ENCODE data around the gene DNAJC13.
A peak's percentile ranks its signal among the peaks of the same experiment; 100 is the strongest.

DNAJC13 gene

DNA sequence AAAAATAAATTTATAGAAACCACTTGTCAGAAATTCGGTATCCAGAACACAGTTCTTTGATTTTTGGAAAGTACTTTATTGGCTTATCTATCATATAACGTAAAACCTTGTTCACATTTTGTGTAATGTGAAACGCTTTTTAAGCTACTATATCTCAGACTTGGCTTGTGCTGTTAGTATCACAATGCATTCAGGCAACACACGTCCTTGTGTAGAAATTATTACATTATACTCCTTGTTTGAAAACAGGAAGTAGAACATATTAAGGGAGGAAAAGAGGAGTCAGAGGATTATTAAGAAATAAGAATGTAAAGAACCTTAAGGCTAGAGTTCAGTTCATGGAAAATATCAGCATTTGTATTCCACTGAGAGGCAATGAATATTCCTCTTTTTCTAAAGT, 1.6 kb downstream of the DNAJC13 start:
- DNase-seq = peak in 1 of 2 experiments; percentile 23
- TF ChIP-seq GATA1 (IDR thresholded peaks at IDR 0.05; ENCODE audit: low read depth, low read length) (no peak), POLR2A (IDR thresholded peaks at IDR 0.05; ENCODE audit: low read length) (no peak)

DNA sequence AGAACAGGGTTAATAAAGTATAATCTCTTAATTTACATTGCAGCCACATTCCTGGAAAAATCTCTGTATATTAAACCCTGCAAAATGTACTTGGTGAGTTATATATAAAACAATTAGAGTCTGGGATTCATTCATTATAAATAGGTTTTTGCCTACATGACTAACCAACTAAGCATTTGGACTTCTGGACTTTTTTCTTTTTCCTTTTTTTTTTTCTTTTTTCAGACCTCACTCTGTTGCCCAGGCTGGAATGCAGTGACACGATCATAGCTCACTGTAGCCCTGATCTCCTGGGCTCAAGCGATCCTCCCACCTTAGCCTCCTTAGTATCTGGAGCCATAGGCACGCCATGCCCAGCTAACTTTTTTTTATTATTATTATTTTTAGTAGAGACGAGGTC, 4.5 kb downstream of the DNAJC13 start:
- TF ChIP-seq GATA1 (IDR thresholded peaks at IDR 0.05; ENCODE audit: low read depth, low read length) (no peak), POLR2A (IDR thresholded peaks at IDR 0.05; ENCODE audit: low read length) (no peak)

DNA sequence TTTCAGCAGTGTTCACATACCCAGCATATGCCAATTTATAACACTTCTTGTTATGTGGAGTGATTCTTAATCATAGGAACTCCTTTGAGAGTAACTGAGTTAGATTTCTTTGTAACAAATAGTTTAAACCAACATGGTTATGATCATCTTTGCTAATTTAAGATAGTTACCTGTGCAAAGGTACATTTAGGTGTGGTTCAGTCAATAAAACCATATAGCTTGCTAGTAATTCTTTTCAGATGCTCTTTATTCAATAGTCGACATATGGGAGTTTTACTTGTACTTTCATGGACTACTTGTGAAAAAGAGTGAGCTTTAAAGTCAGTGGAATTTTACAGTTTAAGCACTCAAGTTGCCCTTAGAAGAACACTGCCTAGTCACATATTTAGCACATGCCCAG, 5.2 kb downstream of the DNAJC13 start:
- DNase-seq = no peak
- TF ChIP-seq GATA1 (IDR thresholded peaks at IDR 0.05; ENCODE audit: low read depth, low read length) (no peak), POLR2A (IDR thresholded peaks at IDR 0.05; ENCODE audit: low read length) (no peak)

More for the DNA sequence above, 4.5 kb downstream of the DNAJC13 start:
- DNase-seq = no peak

DNA sequence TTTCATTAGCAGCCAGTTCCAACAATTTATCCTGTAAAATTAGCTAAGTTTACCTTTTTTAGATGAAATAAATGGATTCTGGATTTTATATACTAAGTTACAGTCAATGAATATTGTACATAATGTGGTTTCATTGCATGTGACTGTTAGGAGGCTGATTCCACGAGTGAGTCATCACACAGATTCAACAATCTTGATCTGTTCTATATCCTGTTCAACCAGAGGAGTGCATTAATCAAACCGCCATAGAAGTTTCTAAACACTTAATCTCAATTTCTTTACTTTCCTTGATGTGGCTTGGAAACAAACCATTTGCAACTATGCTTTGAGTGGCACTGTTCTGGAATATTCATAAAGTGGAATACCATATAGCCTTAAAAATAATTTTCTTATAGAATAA, 15.3 kb downstream of the DNAJC13 start:
- no peak for TF ChIP-seq POLR2A (IDR thresholded peaks at IDR 0.05; ENCODE audit: low read length)
- no peak for TF ChIP-seq GATA1 (IDR thresholded peaks at IDR 0.05; ENCODE audit: low read depth, low read length)
- peak; percentile 44 to 58 for DNase-seq

DNA sequence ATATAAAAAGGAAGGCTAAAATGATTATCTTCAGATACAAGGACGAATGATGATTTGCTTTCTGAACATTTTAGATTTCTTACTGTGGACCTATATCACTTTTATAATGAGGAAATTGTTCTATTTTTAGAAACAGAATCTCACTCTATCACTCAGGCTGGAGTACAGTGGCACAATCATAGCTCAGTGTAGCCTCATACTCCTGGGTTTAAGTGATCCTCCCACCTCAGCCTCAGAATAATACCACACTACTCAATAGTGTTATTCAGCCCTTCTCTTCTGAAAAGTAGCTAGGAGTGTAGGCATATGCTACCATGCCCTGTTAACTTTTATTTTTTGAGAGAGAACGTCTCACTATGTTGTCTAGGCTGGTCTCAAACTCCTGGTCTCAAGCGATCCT, 15.8 kb downstream of the DNAJC13 start:
- no peak for DNase-seq
- TF ChIP-seq POLR2A (IDR thresholded peaks at IDR 0.05; ENCODE audit: low read length) = no peak
- TF ChIP-seq GATA1 (IDR thresholded peaks at IDR 0.05; ENCODE audit: low read depth, low read length) = no peak

GRCh38 chr3:132435224-132435910, 18.1 kb downstream of the DNAJC13 start:
- DNase-seq = no peak
- TF ChIP-seq GATA1 (IDR thresholded peaks at IDR 0.05; ENCODE audit: low read depth, low read length) (no peak), POLR2A (IDR thresholded peaks at IDR 0.05; ENCODE audit: low read length) (no peak)

GRCh38 chr3:132435911-132436425, 18.7 kb downstream of the DNAJC13 start:
- TF ChIP-seq POLR2A (IDR thresholded peaks at IDR 0.05; ENCODE audit: low read length) = no peak
- TF ChIP-seq GATA1 (IDR thresholded peaks at IDR 0.05; ENCODE audit: low read depth, low read length) = no peak
- DNase-seq = no peak

- no peak for DNase-seq
- TF ChIP-seq POLR2A (IDR thresholded peaks at IDR 0.05; ENCODE audit: low read length) (no peak), GATA1 (IDR thresholded peaks at IDR 0.05; ENCODE audit: low read depth, low read length) (no peak)
Measured at GRCh38 chr3:132443421-132443820, 26.1 kb downstream of the DNAJC13 start.

- TF ChIP-seq POLR2A (IDR thresholded peaks at IDR 0.05; ENCODE audit: low read length) (no peak), GATA1 (IDR thresholded peaks at IDR 0.05; ENCODE audit: low read depth, low read length) (no peak)
- no peak for DNase-seq
Measured at GRCh38 chr3:132444383-132444782, 27.1 kb downstream of the DNAJC13 start.

DNA sequence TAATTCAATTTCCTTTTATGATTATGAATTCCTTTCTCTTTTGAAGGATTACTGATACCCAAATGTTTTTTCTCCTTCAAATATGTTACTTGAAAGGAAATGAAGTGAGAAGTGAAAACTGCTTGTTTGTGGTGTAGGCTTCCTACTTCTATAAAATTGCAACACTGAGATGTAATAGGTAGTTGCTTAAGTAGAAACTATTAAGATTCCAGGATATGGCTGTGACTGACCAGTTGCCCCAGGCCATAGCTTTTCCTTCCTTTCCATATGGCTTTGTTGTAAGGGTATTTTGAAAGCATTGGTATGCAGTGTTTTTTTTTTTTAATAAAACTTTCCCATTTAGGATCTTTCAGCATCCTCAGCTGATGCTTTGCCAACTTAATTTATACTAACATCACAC, 28.5 kb downstream of the DNAJC13 start:
- DNase-seq = no peak
- TF ChIP-seq GATA1 (IDR thresholded peaks at IDR 0.05; ENCODE audit: low read depth, low read length) (no peak), POLR2A (IDR thresholded peaks at IDR 0.05; ENCODE audit: low read length) (no peak)

- TF ChIP-seq GATA1 (IDR thresholded peaks at IDR 0.05; ENCODE audit: low read depth, low read length) (no peak), POLR2A (IDR thresholded peaks at IDR 0.05; ENCODE audit: low read length) (no peak)
- no peak for DNase-seq
Measured at GRCh38 chr3:132448216-132448961, 31.1 kb downstream of the DNAJC13 start.

DNA sequence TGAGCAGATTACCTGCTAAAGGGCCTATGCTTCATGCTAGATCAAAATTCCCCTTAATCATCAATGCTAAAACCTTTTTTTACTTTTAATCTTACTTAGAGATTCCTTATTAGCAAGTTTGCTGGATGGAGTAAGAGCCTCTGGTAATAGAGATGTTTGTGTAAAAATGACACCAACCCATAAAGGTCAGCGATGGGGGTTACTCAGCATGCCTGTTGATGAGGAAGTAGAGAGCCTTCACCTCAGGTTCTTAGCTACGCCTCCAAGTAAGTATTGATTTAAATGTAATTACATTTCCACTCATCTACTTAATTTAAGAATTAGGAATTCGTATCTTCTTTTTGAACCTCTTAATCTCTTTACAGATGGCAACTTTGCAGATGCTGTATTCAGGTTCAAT, 38.8 kb downstream of the DNAJC13 start:
- DNase-seq = no peak
- no peak for TF ChIP-seq GATA1 (IDR thresholded peaks at IDR 0.05; ENCODE audit: low read depth, low read length)
- TF ChIP-seq POLR2A (IDR thresholded peaks at IDR 0.05; ENCODE audit: low read length) = no peak

DNA sequence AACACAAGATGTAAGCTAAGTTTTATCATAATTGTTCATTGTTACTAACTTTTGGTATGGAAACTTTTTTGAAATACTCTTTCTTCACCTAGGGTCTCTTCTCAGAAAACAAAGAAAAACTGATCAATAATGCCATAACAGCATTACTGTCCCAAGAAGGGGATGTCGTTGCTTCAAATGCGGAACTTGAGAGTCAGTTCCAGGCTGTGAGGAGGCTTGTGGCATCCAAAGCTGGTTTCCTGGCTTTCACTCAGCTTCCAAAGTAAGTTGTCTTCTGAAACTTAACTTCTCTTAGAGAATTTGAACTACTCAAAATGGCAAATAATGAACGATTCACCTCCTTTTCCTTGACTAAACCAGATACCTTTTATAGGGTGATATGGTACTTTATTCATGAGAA, 39.3 kb downstream of the DNAJC13 start:
- no peak for DNase-seq
- TF ChIP-seq POLR2A (IDR thresholded peaks at IDR 0.05; ENCODE audit: low read length) (no peak), GATA1 (IDR thresholded peaks at IDR 0.05; ENCODE audit: low read depth, low read length) (no peak)

GRCh38 chr3:132457286-132457685, 40.0 kb downstream of the DNAJC13 start:
- no peak for TF ChIP-seq GATA1 (IDR thresholded peaks at IDR 0.05; ENCODE audit: low read depth, low read length)
- TF ChIP-seq POLR2A (IDR thresholded peaks at IDR 0.05; ENCODE audit: low read length) = no peak
- no peak for DNase-seq

DNA sequence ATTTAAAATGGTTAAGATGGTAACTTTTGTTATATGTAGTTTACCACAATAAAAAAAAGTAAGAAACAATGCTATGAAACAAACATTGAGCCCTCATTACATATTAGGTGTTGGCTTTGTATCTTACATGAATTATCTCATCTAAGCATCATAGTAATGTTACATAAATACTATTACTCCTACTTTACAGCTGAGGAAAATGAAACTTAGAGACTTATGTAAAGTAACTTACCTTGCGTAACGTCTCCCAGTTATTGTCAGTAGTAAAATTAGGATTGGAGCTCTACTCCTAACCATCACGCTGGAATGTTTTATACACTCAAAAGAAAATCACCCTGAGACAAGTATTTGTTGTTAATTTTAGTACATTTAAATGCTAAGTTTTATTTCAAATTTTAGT, 42.2 kb downstream of the DNAJC13 start:
- no peak for DNase-seq
- no peak for TF ChIP-seq GATA1 (IDR thresholded peaks at IDR 0.05; ENCODE audit: low read depth, low read length)
- TF ChIP-seq POLR2A (IDR thresholded peaks at IDR 0.05; ENCODE audit: low read length) = no peak

All from erythroblast (primary cell).